Measurements from ENCODE around the gene TMEM88.
A peak's percentile ranks its signal among the peaks of the same experiment; 100 is the strongest.
"Not testable (repeated sequence)": the region's sequence is repeated elsewhere in the genome, so short reads cannot be mapped to it uniquely, and the experiment has no call there.

The TMEM88 gene

GRCh38 chr17:7856011-7856810 lies 1.3 kb downstream of the TMEM88 start:
- DNase-seq (ENCODE audit: low read depth in 3 of 3, low spot score in 1 of 3): peak in 1 of 3 donors; percentile 25

GRCh38 chr17:7856811-7857712 lies 2.2 kb downstream of the TMEM88 start, which contains the start of gene NAA38:
NAA38 (minus strand) TSS chr17:7857559; CDS start chr17:7857463, 96 bp downstream.
- DNase-seq (ENCODE audit: low read depth in 3 of 3, low spot score in 1 of 3): peak; percentile 80 to 89 (median 88)

GRCh38 chr17:7857713-7858521 lies 3.1 kb downstream of the TMEM88 start, which contains the start of gene CYB5D1:
CYB5D1 (plus strand) TSS chr17:7858003; CDS start chr17:7858135, 132 bp downstream.
- DNase-seq (ENCODE audit: low read depth in 3 of 3, low spot score in 1 of 3): peak; percentile 77 to 82 (median 80)

DNA sequence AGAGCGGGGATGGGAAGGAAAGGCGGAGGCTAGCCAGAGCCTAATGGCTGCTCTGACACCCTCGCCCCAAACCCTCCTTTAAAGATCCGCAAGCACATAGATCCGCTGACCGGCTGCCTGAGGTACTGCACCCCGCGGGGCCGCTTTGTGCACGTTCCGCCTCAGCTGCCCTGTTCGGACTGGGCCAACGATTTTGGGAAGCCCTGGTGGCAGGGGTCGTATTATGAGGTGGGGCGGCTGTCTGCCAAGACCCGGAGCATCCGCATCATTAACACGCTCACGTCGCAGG lies 3.6 kb downstream of the TMEM88 start:
- DNase-seq (ENCODE audit: low read depth in 3 of 3, low spot score in 1 of 3): no peak

- no peak for DNase-seq (ENCODE audit: low read depth in 3 of 3, low spot score in 1 of 3)
These were observed 4.2 kb downstream of the TMEM88 start for GRCh38 chr17:7859028-7859427.

DNA sequence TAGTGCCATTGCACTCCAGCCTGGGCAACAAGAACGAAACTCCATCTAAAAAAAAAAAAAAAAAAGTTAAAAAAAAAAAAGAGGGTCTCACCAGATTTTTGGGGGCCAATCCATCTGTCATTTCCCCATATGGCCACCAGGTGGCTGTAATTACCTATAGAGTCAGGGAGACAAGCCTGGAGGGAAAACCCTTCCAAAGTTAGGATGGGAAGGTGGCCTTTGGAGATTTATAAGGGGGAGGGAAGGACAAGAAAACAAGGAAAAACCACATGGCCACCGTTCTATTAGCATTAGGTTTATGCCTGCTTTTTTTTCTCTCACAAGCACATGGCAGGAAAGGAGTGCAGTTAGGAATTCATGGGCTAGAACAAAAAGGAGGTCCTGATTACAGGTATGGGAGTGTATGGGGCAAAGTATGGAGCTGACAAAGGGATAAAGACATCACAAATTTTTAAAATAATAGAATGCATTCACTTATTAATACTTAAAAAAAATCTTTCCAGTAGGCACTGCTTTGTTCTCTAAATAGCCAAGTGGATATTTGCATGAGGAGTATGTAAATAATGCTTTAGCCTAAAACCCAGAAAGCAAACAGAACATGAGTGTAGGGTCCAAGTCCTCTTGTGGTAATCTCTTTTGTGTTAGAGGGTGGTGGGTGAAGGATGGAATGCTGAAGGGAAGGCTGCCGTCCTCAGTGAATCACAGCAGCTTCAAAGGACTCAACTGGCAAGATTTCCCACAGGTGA lies 8.0 kb downstream of the TMEM88 start:
- no peak for DNase-seq (ENCODE audit: low read depth in 3 of 3, low spot score in 1 of 3)

- not testable (repeated sequence) for DNase-seq (ENCODE audit: low read depth in 3 of 3, low spot score in 1 of 3)
These were observed 9.5 kb downstream of the TMEM88 start for GRCh38 chr17:7864384-7864783.

GRCh38 chr17:7864995-7865650 lies 10.3 kb downstream of the TMEM88 start:
- no peak for DNase-seq (ENCODE audit: low read depth in 3 of 3, low spot score in 1 of 3)

GRCh38 chr17:7867881-7868329 lies 13.0 kb downstream of the TMEM88 start:
- DNase-seq (ENCODE audit: low read depth in 3 of 3, low spot score in 1 of 3): no peak

GRCh38 chr17:7873051-7873450 lies 18.2 kb downstream of the TMEM88 start:
- DNase-seq (ENCODE audit: low read depth in 3 of 3, low spot score in 1 of 3): no peak

DNA sequence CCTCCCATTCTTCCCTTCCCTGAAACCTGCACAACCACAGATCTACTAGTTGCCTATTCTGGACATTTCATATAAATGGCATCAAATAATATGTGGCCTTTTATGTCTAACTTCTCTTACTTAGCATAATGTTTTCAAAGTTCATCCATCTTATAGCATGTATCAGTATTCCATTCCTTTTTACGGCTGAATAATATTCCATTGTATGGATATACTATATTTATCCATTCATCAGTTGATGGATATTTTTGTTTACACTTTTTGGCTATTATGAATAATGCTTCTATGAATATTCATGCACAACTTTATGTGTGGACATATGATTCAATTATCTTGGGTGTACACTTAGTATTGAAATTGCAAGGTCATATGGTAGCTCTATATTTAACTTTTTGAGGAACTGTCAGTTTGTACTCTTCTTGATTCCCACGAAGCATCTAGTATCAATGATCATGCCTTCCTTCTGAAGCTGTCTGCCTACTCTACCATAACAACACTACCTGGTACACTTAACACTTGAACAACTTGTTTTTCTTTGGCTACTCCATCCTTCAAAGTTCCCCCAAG lies 21.0 kb downstream of the TMEM88 start:
- no peak for DNase-seq (ENCODE audit: low read depth in 3 of 3, low spot score in 1 of 3)

GRCh38 chr17:7878234-7878633 lies 23.4 kb downstream of the TMEM88 start:
- no peak for DNase-seq (ENCODE audit: low read depth in 3 of 3, low spot score in 1 of 3)

DNA sequence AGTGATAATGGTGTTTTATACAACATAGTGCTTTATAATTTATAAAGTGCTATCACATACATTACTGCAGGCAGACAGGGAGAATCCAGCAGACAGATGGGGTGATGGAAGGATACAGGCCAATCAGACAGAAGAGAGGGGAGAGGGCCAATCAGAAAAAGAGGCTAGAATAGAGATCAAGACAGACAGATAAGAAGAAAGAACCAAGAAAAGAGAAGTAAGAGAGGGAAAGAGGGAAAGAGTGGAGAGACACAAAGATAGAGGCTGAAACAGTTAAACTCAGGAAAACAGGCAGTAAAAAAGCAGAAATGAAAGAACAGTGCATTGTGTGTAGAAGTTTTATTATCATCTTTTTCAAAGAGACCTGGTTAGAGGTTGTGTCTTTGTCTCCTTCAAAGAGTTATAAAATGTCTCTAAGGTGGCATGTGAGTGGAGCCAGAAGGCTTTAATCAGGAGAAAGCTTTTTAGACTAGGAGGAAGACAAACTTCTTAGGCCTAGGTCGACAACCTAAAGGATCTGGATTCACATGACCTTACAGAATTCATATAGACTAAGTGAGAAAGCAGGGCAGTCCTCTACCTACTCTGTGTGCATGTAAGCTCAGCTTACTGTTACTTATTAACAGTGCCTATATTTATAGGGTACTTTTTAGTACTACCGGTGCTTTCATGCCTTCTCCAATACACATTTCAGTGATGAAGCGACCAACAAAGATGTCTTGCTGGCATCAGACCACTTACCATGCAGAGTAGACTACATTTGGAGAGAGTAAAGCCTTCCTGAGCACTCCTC lies 25.4 kb downstream of the TMEM88 start:
- no peak for DNase-seq (ENCODE audit: low read depth in 3 of 3, low spot score in 1 of 3)

GRCh38 chr17:7881276-7882054 lies 26.6 kb downstream of the TMEM88 start:
- DNase-seq (ENCODE audit: low read depth in 3 of 3, low spot score in 1 of 3): no peak

DNA sequence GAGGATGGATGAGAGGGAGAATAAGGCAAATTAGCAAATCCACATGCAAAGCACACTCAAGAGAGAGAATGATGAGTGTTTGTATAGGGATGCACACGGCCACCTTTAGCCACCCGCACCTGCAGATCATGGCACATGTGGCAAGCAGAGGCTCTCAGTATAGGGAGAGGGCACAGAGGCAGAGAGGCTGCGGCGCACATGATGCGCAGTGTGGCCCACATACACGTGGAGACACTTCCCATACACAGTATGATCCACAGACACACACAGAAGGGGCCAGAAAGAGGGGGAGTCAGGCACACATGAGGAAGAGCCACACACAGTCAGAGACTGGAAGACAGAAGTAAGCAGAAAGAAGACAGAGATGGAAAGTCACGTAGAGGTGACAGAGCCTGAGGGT lies 27.2 kb downstream of the TMEM88 start:
- no peak for DNase-seq (ENCODE audit: low read depth in 3 of 3, low spot score in 1 of 3)

GRCh38 chr17:7882629-7883028 lies 27.8 kb downstream of the TMEM88 start:
- DNase-seq (ENCODE audit: low read depth in 3 of 3, low spot score in 1 of 3): no peak

DNA sequence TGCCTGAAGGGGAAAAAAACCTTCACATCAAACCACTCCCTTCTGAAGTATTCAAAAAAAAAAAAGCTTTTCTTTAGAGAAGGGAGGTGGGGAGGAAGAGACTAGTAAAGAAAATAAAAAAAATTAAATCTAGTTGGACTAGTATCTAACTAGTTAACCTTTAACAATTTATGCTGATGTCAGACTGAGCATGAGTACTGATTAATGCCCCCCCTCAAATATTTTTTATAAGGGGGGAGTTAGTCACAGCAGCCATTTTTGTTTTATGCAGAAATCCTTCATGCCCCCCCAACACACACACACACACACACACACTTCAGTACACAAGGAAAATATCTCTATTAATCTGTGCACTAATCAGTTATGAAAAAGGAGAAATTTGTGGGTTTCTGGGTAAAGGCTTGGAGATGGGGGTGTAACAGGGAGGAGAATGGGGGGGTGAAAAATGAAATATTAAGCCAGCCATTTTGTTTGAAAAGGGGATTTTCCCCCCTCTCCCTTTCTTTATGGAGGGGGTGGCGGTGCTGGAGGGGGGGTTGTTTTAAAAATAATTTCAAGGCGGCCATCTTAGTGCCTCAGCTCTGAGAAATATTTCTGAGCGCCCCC lies 29.0 kb downstream of the TMEM88 start:
- DNase-seq (ENCODE audit: low read depth in 3 of 3, low spot score in 1 of 3): no peak

All from stimulated activated CD4-positive, alpha-beta T cell treated with anti-CD3 and anti-CD28 coated beads, TNF-alpha, amount 100 ng/mL, for 1 hour (primary cell).